GM18517 (cell line): ENCODE results near the gene PRR7.

Source experiments
- ATAC-seq: cut with Tn5 transposase; IDR thresholded peaks from one replicate; pipeline ENCODE4 v1.9.1; 2021; ENCODE audit warnings: mild to moderate bottlenecking, moderate library complexity; ENCODE audit not compliant: unreplicated experiment

The PRR7 gene

DNA sequence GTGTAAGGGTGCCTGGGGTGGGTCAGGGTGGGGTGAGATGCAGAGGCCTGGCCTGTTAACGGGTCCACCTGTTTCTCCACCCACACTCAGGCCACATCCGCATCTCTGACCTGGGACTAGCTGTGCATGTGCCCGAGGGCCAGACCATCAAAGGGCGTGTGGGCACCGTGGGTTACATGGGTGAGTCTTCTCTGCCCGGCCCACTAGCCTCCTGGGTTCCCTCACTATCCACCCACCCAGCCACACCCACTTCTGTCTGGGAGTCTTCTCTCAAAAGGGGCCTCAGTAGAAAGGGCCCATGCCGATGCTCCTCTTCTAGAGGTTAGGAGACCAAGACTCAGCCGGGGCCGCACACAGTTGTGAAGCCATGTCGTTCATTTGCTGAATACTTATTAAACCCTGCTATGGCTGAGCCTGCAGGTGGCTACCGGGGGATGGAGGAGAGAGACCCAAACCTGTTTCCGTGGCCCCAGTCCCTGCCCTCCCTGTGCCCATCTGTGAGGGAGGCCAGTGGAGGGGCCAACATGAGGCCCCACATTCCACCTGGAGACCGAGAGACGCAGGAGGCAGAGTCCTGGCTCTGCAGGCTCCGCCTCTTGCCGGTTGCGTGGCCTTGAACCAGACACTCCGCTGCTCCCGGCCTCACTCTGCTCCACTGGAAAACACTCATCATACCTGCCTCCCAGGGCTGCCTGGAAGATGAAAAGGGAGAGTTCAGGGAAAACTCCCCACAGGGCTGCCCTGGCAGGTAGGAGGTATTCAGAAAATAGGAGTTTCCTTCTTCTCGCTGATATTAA, 11.5 kb upstream of the PRR7 start:
- no peak for ATAC-seq

GRCh38 chr5:177435847-177436536, 10.6 kb upstream of the PRR7 start:
- ATAC-seq: no peak

DNA sequence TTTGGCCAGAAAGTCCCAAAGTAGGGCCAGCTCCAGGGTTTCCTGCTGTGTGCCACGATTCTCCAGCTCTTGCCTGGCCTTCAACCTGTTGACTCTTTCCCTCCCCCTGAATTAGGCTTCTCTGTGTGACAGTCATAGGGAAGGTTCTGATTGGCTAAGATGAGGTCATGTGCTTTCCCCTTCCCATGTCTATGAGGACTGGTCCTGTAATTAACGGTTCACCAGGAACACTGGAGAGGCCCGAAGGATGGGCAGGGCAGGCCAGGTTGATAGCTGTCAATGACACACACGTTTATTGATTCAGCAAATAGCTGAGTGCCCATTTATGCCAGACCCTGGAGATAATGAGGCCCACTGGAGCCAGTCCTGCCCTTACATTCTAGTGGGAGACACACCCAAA, 9.0 kb upstream of the PRR7 start:
- ATAC-seq: no peak

DNA sequence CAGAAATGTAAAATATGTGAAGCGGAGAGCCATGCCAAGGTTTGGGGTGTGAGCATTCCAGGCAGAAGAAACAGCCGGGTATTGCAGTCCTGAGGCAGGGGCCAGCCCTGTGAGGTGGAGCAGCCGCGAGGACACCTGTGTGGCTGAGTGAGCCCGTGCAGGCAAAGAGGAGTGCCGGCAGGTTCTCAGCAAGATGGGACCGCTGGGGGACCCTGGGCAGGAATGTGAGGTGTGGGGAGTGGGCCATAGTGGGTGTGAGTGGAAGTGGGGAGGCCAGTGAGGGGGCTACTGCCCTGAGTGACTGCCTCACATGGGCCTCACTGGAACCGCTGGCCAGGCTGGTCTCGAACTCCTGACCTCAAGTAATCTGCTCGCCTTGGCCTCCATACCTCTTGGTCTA, 8.1 kb upstream of the PRR7 start:
- ATAC-seq: no peak

- no peak for ATAC-seq
Measured at GRCh38 chr5:177439518-177440053, 7.0 kb upstream of the PRR7 start.

GRCh38 chr5:177440211-177440989, 6.2 kb upstream of the PRR7 start:
- no peak for ATAC-seq

DNA sequence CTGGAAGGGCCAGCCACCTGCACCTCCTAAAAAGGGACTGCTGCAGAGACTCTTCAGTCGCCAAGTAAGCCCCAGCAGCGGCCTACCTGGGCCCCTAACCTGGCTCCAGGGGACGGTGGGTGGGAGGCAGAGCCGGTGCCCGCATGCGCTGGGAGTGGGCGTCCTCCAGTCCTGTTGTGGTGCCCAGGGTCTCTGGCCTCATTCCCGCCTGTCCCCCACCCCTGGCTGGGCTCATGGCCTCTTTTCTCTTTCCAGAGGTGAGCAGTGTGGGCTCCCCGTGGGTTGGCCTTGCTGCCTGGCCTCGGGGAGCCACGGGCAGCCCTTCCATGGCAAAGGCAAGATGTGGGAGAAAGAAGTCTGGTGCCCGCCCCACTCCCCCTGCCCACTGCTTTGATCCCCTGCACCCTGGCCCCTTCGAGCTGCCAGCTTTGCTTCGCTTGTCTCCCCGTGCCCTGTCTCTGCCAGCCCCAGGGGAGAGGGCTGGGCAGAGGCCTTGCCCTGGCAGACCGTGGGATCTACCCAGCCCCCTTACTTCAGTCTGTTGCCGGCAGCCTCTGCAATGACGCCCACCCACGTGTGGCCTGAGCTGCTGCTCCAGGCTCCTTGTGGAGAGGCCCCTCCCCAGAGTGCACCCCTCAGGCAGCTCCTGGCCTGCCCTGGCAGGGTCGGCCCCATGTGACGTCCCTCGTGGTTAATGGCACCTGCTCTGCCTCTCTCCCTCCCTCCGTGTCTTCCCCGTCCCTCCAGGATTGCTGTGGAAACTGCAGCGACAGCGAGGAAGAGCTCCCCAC, 5.4 kb upstream of the PRR7 start:
- no peak for ATAC-seq

GRCh38 chr5:177442066-177442826, 4.4 kb upstream of the PRR7 start:
- no peak for ATAC-seq

DNA sequence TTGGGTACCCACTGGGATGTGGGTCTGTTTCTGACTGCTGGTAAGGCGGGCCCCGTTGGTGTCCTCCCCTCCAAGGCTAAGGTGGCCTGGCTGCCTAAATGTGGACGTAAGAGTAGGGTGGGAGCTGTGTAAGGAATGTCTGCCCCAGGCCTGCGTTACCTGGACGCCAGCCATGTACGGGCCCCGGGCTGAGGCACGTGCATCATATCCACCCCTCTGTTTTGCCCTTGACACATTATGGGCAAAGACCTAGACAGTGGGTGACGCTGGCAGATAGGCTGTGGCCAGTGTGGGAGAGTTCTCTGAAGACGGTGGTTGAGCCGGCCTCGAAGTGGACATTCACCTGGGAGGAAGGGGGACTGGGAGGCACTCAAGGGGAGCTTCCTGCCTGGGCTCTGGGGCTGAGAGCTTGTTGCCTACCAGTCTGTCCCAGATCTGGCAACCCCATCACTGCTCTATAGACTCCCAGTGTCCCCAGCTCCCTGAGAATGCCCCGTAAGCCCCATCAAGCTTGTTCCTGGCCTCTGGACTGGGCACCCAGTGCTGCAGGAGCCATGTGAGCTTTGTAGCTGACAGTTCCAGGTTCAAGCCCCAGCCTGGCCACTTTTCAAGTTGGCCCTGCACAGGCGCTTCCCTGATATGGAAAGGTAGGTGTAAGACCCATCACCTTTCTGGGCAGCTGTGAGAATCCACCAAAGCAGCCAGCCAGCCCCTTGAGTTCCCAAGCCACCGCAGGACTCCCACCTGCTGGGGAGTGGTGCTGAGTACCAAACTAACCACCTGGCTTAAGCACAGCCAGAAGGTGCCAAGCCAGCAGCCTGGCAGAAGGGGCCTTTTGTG, 3.2 kb upstream of the PRR7 start:
- no peak for ATAC-seq

- ATAC-seq: no peak
Measured at GRCh38 chr5:177444106-177445051, 2.2 kb upstream of the PRR7 start.

GRCh38 chr5:177445052-177445916, 1.3 kb upstream of the PRR7 start:
- ATAC-seq: no peak

GRCh38 chr5:177445917-177446199, 756 bp upstream of the PRR7 start:
- no peak for ATAC-seq

DNA sequence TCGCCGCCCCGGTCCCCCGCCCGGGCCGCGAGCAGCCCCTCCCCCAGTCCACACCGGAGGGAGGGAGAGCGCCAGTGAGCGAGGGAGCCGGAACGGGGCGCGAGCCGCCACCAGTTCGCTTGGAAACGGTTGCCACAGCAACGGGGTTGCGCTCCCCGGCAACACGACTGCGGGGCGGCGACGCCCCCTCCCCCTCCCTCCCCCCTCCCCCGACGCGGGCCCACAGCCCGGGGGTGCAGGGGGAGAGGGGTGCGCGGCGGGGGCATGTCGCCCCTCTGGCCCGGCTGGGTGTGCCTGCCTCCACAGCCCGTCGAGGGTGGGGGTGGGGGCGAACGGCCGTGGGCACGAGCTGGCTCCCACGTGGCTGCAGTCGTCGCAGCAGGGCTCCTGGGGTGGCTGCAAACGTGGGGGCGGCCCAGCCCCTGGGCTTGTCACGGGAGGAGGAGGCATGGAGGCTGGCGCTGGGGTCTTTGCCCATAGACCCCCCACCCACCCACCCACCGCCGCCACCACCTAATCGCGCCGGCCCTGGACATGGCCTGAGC, 524 bp downstream of the PRR7 start:
- peak; percentile 31 for ATAC-seq

DNA sequence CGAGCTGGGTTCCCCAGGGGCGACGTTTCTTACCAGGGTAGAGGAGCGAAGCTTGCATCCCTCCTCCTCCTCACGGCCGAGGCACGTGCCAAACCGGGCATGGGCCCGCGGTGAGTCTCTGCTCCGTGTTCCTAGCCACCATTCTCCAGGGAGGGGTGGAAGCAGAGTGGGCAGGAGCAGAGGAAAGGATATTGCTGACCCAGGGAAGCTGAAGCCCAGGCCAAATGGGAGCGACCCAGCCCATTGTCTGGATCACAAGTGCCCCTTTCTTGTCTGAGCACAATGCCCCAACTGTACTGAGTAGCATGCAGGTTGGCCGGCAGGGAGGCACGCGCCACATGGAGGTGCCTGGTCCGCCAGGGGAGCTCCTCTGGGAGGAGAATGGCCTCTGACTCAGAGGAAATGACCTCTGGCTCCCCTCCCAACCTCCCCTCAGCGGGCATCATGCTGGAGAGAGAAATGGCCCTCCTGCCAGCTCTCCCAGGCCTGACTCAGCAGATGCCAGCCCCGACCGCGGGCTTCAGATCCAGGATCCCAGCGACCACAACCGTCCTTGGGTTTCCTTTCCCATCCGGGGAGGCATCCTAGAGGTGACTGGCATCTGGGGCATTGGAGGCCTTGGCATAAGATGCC, 1.1 kb downstream of the PRR7 start:
- no peak for ATAC-seq

DNA sequence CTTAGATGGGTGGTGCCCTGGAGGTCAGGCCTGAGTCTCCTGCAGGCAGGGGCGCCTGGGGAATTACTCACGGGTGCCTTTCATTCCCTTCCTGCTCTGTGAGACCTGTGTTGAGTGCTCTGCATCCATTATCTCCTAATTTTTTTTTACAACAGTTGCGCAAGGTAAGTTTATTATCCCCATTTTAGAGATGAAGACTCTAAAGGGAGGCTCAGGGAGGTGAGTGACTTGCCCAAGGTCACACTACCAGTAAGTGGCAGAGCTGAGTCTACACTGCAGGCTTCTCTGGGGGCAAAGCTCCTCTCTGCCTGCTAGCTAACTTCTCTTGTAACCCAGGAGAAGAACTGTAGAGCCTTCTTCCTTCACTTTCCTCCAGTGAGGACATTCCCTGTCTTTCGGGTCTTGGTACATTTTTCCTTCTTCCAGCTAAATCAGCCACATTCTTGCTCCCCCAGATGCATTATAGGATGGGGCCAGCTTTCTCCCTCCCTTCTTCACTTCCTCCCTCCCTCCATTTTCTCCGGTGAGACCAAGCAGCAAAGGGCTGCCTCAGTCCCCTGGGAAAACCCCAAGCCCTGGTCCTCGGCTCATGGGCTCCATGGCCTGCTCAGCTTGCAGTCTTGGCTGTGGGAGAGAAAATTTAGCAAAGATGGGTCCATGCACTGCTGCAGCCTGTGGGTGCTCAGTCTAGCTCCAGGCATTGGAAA, 1.8 kb downstream of the PRR7 start:
- no peak for ATAC-seq
